K562 treated with DMSO at 1 percent for 12 hours (cell line): Measurements from ENCODE around the gene USP17L30. TPM values are rescaled to one million over a fixed set of nuclear protein-coding genes. Genes with fewer than 3 reads are reported as not detected.

Source experiments
- total RNA-seq: library from RNA; unstranded; fragments of 300-600 nt; gene quantifications from 2 replicates; pipeline ENCODE4 v1.2.3, GENCODE V29; 2022; ENCODE audit not compliant: insufficient read depth

USP17L30 gene
- total RNA-seq, result not detected in 2 replicates

GRCh38 chr4:9362829-9363228 is at the start of gene USP17L30:
Gene USP17L30 (plus strand): TSS chr4:9363129. CDS start chr4:9363129, 0 bp downstream.

GRCh38 chr4:9324865-9325264 is 38.1 kb upstream of the USP17L30 start, which contains the start of gene USP17L24:
Gene USP17L24 (plus strand): TSS chr4:9325165. CDS start chr4:9325165, 0 bp downstream.

GRCh38 chr4:9329611-9330010 is 33.3 kb upstream of the USP17L30 start, which contains the start of gene USP17L25:
Gene USP17L25 (plus strand): TSS chr4:9329911. CDS start chr4:9329911, 0 bp downstream.

GRCh38 chr4:9334358-9334757 is 28.6 kb upstream of the USP17L30 start, which contains the start of gene USP17L26:
Gene USP17L26 (plus strand): TSS chr4:9334658. CDS start chr4:9334658, 0 bp downstream.

GRCh38 chr4:9339103-9339502 is 23.8 kb upstream of the USP17L30 start, which contains the start of gene USP17L5:
Gene USP17L5 (plus strand): TSS chr4:9339403. CDS start chr4:9339403, 0 bp downstream.

GRCh38 chr4:9343848-9344247 is 19.1 kb upstream of the USP17L30 start, which contains the start of gene USP17L27:
Gene USP17L27 (plus strand): TSS chr4:9344148. CDS start chr4:9344148, 0 bp downstream.

GRCh38 chr4:9348593-9348992 is 14.3 kb upstream of the USP17L30 start, which contains the start of gene USP17L28:
Gene USP17L28 (plus strand): TSS chr4:9348893. CDS start chr4:9348893, 0 bp downstream.

GRCh38 chr4:9353338-9353737 is 9.6 kb upstream of the USP17L30 start, which contains the start of gene USP17L29:
Gene USP17L29 (plus strand): TSS chr4:9353638. CDS start chr4:9353638, 0 bp downstream.

Other genes with a start within 250 kb of the USP17L30 start
- not detected in 2 replicates for gene FAM90A26, start 192.7 kb upstream of the USP17L30 start, total RNA-seq
- gene USP17L10, start 152.5 kb upstream of the USP17L30 start, total RNA-seq, result not detected in 2 replicates
- not detected in 2 replicates for gene USP17L11, start 147.7 kb upstream of the USP17L30 start, total RNA-seq
- gene USP17L12, start 143.0 kb upstream of the USP17L30 start, total RNA-seq, result not detected in 2 replicates
- gene USP17L13, start 138.2 kb upstream of the USP17L30 start, total RNA-seq, result not detected in 2 replicates
- not detected in 2 replicates for gene USP17L15, start 128.7 kb upstream of the USP17L30 start, total RNA-seq
- not detected in 2 replicates for gene USP17L17, start 119.2 kb upstream of the USP17L30 start, total RNA-seq
- gene USP17L18, start 114.5 kb upstream of the USP17L30 start, total RNA-seq, result not detected in 2 replicates
- not detected in 2 replicates for gene USP17L19, start 109.8 kb upstream of the USP17L30 start, total RNA-seq
- gene USP17L20, start 105.0 kb upstream of the USP17L30 start, total RNA-seq, result not detected in 2 replicates
- not detected in 2 replicates for gene USP17L21, start 100.3 kb upstream of the USP17L30 start, total RNA-seq
- gene USP17L22, start 95.5 kb upstream of the USP17L30 start, total RNA-seq, result not detected in 2 replicates
- not detected in 2 replicates for gene USP17L24, start 38.0 kb upstream of the USP17L30 start, total RNA-seq
- not detected in 2 replicates for gene USP17L25, start 33.2 kb upstream of the USP17L30 start, total RNA-seq
- not detected in 2 replicates for gene USP17L26, start 28.5 kb upstream of the USP17L30 start, total RNA-seq
- gene USP17L5, start 23.7 kb upstream of the USP17L30 start, total RNA-seq, result not detected in 2 replicates
- not detected in 2 replicates for gene USP17L27, start 19.0 kb upstream of the USP17L30 start, total RNA-seq
- gene USP17L28, start 14.2 kb upstream of the USP17L30 start, total RNA-seq, result not detected in 2 replicates
- gene USP17L29, start 9.5 kb upstream of the USP17L30 start, total RNA-seq, result not detected in 2 replicates
- gene DEFB131A, start 81.3 kb downstream of the USP17L30 start, total RNA-seq, result not detected in 2 replicates